Activated CD8-positive, alpha-beta memory T cell treated with anti-CD3 and anti-CD28 coated beads, Interleukin-2, amount 10 ng/mL, durations not matched to agents 7 days and 5 days (primary cell): ENCODE measurements around the gene SLC9A5. TPM values are rescaled to one million over a fixed set of nuclear protein-coding genes. Genes with fewer than 3 reads are reported as not detected.

Experiments
- ATAC-seq: fragments of 150-1000 bp; cut with Tn5 transposase; one replicate; pipeline ENCODE4 v1.10.0; 2021; ENCODE audit warnings: moderate library complexity
- CTCF ChIA-PET: fragments of 350-600 bp; sonication (Branson Sonifier 250); formaldehyde crosslinking; loops from one replicate; lab custom pipeline; 2021; ENCODE audit warnings: antibody characterized with exemption; lab: Charles Lee
- DNase-seq: peaks from one replicate; pipeline ENCODE4 v3.0.0-alpha.2; 2020
- H3K27ac Mint-ChIP-seq: one replicate; pipeline ENCODE4 v1.8.0; 2021; ENCODE audit warnings: mild to moderate bottlenecking, mixed read lengths
- H3K27me3 Mint-ChIP-seq: one replicate; pipeline ENCODE4 v1.8.0; 2021; ENCODE audit warnings: mixed read lengths
- H3K36me3 Mint-ChIP-seq: one replicate; pipeline ENCODE4 v1.8.0; 2021; ENCODE audit warnings: mild to moderate bottlenecking, mixed read lengths
- H3K4me1 Mint-ChIP-seq: one replicate; pipeline ENCODE4 v1.8.0; 2021; ENCODE audit warnings: mixed read lengths
- H3K4me3 Mint-ChIP-seq: one replicate; pipeline ENCODE4 v1.8.0; 2021; ENCODE audit warnings: mild to moderate bottlenecking, moderate library complexity, mixed read lengths
- H3K9me3 Mint-ChIP-seq: one replicate; pipeline ENCODE4 v1.8.0; 2022; ENCODE audit warnings: low read depth, mixed read lengths
- total RNA-seq, 2 experiments: library from RNA; stranded (reverse); gene quantifications; one replicate each; pipeline ENCODE4 v1.2.3, GENCODE V29; 2021

Gene SLC9A5
- total RNA-seq, 2 experiments from 2014 or later: 5.4 to 6.2 TPM

DNA sequence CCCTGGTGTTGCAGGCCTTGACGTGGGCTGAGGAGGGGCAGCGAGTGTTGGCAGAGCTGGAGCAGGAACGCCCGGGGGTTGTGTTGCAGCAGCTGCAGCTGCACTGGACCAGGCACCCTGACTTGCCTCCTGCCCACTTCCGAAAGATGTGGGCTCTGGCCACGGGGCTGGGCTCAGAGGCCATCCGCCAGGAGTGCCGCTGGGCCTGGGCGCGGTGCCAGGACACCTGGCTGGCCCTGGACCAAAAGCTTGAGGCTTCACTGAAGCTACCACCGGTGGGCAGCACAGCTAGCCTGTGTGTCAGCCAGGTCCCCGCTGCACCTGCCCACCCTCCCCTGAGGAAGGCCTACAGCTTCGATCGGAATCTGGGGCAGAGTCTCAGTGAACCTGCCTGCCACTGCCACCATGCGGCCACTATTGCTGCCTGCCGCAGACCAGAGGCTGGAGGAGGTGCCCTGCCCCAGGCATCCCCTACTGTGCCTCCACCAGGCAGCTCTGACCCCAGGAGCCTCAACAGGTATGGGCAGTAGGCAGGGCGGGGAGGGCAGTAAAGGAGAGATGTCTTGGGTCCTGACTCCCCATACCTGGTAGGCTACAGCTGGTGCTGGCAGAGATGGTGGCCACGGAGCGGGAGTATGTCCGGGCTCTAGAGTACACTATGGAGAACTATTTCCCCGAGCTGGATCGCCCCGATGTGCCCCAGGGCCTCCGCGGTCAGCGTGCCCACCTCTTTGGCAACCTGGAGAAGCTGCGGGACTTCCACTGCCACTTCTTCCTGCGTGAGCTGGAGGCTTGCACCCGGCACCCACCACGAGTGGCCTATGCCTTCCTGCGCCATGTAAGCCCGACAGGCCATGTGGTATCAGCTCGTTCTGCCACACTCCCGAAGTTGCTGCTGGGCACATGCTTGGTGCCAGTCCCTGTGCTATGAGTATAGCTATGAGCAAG is 36.2 kb downstream of the SLC9A5 start:
- CTCF ChIA-PET: interaction anchor here (0.9 to 2.2 kb wide), 7 partner anchors 35 to 267 kb away, joined by 3 to 5 read pairs (median 3); partner anchors contain the start of genes KCTD19 and LRRC36
- Mint-ChIP-seq H3K27ac (no peak overlapping the region), H3K27me3 (no peaks in the 10 kb centered on the region), H3K4me1 (peaks cover 7% of the 10 kb centered on the region), H3K9me3 (no peaks in the 10 kb centered on the region), H3K36me3 (no peaks in the 10 kb centered on the region), H3K4me3 (no peak overlapping the region)
- no peak for DNase-seq
- no peak for ATAC-seq

DNA sequence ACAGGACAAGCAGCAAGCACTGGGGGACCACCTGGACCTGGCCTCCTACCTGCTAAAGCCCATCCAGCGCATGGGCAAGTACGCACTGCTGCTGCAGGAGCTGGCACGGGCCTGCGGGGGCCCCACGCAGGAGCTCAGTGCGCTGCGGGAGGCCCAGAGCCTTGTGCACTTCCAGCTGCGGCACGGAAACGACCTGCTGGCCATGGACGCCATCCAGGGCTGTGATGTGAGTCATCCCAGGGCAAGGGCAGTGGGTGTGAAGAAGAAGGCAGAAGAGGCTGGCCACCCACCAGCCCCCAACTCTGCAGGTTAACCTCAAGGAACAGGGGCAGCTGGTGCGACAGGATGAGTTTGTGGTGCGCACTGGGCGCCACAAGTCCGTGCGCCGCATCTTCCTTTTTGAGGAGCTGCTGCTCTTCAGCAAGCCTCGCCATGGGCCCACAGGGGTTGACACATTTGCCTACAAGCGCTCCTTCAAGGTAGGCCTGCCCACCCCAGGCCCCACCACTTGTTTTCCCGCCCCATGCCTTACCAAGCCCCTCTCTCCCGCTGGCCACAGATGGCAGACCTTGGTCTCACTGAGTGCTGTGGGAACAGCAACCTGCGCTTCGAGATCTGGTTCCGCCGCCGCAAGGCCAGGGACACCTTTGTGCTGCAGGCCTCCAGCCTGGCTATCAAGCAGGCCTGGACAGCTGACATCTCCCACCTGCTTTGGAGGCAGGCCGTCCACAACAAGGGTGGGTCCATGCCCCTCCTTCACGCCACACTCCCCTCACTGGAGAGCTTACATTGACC is 37.9 kb downstream of the SLC9A5 start:
- Mint-ChIP-seq H3K27ac (no peak overlapping the region), H3K36me3 (no peaks in the 10 kb centered on the region), H3K27me3 (no peaks in the 10 kb centered on the region), H3K4me3 (no peak overlapping the region), H3K9me3 (no peaks in the 10 kb centered on the region), H3K4me1 (peaks cover 15% of the 10 kb centered on the region)
- DNase-seq (no peak), ATAC-seq (no peak)
- CTCF ChIA-PET: interaction anchor here (0.6 to 2.2 kb wide), 7 partner anchors 8 to 341 kb away, joined by 3 to 5 read pairs (median 4); partner anchors contain the start of genes KCTD19 and LRRC36

DNA sequence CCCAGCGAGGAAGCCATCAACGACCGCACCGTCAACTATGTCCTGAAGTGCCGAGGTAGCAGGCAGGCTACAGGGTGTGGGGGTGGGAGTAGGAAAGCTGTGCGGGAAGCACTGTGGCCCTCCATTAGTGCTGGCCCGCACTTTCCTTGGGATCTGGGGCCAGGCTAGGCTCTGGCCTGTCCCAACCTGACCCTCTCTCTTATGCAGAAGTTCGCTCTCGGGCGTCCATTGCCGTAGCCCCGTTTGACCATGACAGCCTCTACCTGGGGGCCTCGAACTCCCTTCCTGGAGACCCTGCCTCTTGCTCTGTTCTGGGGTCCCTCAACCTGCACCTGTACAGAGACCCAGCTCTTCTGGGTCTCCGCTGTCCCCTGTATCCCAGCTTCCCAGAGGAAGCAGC is 39.2 kb downstream of the SLC9A5 start:
- H3K4me1 Mint-ChIP-seq: peaks cover 15% of the 10 kb centered on the region
- CTCF ChIA-PET: interaction anchor here (0.5 to 1.9 kb wide), 4 partner anchors 10 to 1467 kb away, joined by 3 to 6 read pairs (median 4); partner anchors contain the start of genes KCTD19 and LRRC36
- no peaks in the 10 kb centered on the region for H3K36me3 Mint-ChIP-seq
- H3K27ac Mint-ChIP-seq: no peak overlapping the region
- DNase-seq (no peak), ATAC-seq (no peak)
- no peaks in the 10 kb centered on the region for H3K27me3 Mint-ChIP-seq
- no peak overlapping the region for H3K4me3 Mint-ChIP-seq
- no peaks in the 10 kb centered on the region for H3K9me3 Mint-ChIP-seq

DNA sequence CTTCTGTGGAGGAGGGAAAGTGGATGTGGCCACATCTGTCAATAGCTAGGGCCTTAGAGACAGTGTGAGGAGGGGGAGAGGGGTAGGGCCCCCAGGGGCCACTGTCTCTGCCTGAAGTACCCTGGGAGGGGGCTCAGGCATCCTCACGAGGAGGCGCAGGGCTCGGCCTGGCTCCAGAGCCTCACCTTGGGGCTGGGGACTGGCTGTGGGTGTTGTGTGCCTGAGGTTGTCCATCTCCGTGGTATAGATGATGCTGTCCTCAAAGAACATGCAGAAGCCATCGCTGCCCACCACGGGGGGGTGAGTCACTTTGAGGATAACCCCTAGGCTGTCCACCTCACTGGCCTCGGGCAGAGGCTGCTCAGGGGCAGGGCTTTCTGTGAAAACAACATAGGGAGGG is 42.7 kb downstream of the SLC9A5 start:
- H3K4me1 Mint-ChIP-seq: peaks cover 19% of the 10 kb centered on the region
- H3K4me3 Mint-ChIP-seq: no peak overlapping the region
- no peaks in the 10 kb centered on the region for H3K36me3 Mint-ChIP-seq
- CTCF ChIA-PET: interaction anchor here (0.9 kb wide), 1 partner anchor 130 kb away, joined by 3 read pairs; no protein-coding TSS in a partner anchor
- ATAC-seq (no peak), DNase-seq (no peak)
- no peaks in the 10 kb centered on the region for H3K9me3 Mint-ChIP-seq
- H3K27ac Mint-ChIP-seq: no peak overlapping the region
- H3K27me3 Mint-ChIP-seq: no peaks in the 10 kb centered on the region

DNA sequence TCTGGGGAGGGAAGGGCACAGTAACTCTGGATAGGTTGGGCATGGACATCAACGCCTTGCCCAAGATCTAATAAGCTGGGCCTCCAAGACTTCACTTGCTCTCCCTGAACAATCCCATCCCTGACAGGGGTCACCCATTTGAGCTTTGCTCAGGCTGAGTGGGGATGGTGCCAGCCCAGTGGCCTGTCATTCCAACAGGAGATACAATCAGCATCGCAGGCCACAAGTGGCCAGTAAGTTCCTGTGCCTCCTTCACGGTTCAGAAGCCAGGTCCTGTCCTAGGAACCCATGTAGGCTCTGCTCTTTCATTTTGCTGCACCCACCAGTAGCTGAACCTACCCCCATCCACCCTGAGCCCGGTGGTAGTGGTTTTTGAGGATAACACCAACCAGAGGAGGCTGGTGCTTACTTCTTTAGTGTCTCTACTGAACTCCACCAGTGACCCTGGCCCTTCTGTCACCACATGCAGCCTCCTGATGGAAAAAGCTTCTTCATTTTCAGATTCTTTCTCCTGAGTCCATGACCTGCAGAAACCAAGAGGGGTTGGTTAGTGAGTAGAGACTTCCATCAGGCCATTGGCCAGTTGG is 45.5 kb downstream of the SLC9A5 start:
- Mint-ChIP-seq H3K4me1 (peaks cover 19% of the 10 kb centered on the region), H3K27ac (peak overlapping the region; percentile 11), H3K36me3 (no peaks in the 10 kb centered on the region), H3K4me3 (no peak overlapping the region), H3K9me3 (no peaks in the 10 kb centered on the region), H3K27me3 (peaks cover 3% of the 10 kb centered on the region)
- CTCF ChIA-PET: interaction anchor here (0.8 to 1.0 kb wide), 2 partner anchors 44 to 122 kb away, joined by 3 to 4 read pairs; partner anchors contain the start of gene ZDHHC1
- ATAC-seq (no peak), DNase-seq (no peak)

DNA sequence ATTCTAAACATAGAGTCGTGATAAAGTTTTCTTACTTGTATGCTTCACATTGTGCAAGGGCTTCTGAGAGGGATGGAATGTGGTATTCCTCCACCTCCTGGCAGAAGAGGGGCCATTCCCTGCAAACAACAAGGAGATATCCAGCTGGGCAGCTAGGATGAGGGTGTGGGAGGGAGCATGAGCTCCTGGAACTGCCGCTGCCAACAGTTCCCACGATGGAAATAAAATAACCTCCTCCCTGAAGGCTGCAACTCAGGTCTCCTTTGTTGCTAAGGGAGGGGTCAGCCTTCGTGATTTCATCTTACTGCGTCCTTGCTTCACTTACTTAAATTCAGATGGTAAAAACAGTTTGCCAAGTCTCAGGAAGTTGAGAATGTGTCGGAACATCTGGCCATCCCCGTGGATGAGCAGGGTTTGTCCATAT is 46.2 kb downstream of the SLC9A5 start:
- Mint-ChIP-seq H3K4me1 (peaks cover 13% of the 10 kb centered on the region), H3K9me3 (no peaks in the 10 kb centered on the region), H3K4me3 (no peak overlapping the region), H3K36me3 (no peaks in the 10 kb centered on the region), H3K27ac (no peak overlapping the region), H3K27me3 (peaks cover 3% of the 10 kb centered on the region)
- ATAC-seq (no peak), DNase-seq (no peak)
- CTCF ChIA-PET: interaction anchor here (0.8 kb wide), 1 partner anchor 44 kb away, joined by 4 read pairs; no protein-coding TSS in a partner anchor

DNA sequence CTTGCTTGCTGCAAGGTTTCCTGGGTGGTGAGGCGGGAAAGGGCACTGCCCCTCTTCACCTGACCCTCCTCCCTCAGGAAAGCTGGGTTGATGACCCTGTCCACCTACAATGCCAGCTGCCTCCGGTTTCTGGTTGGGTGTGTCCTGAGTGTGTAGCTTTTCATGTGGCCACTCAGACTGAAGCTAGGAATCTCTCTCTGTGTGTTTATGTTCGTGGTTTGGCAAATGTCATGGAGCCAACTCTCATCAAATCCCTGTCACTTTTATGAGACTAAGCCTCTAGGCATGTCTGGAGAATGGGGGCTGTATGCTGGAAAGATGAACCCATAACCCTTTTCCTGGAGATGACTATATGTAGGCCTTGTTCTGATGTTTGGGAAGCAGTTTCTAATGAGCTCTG is 47.6 kb downstream of the SLC9A5 start:
- DNase-seq (no peak), ATAC-seq (no peak)
- Mint-ChIP-seq H3K27ac (no peak overlapping the region), H3K4me1 (peaks cover 4% of the 10 kb centered on the region), H3K27me3 (peaks cover 3% of the 10 kb centered on the region), H3K9me3 (no peaks in the 10 kb centered on the region), H3K36me3 (no peaks in the 10 kb centered on the region), H3K4me3 (no peak overlapping the region)
- CTCF ChIA-PET: interaction anchor here (0.9 to 1.5 kb wide), 4 partner anchors 10 to 103 kb away, joined by 3 to 5 read pairs (median 4); partner anchors contain the start of gene PLEKHG4

DNA sequence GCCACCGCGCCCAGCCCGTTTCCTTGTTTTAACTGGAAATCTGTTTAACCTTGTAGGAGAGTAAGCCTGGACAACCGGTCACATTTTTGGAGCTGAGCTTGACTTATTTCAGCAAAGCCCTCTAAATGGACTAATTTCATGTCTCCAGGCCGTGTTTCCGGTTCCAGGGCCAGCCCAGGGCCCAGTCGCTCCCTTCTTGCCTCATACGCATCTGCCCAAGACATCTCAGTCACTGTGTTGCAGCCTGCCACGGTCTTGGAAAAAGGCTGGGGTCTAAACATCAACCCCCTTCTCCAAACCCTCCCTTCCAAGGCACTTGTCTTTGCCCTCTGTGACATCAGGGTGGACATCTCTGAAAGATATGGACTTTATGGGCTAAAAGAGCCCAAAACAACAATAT is 49.5 kb downstream of the SLC9A5 start:
- Mint-ChIP-seq H3K27me3 (peaks cover 3% of the 10 kb centered on the region), H3K9me3 (no peaks in the 10 kb centered on the region), H3K36me3 (no peaks in the 10 kb centered on the region), H3K27ac (no peak overlapping the region), H3K4me3 (no peak overlapping the region), H3K4me1 (peaks cover 4% of the 10 kb centered on the region)
- ATAC-seq (no peak), DNase-seq (no peak)
- CTCF ChIA-PET: no interaction called here

DNA sequence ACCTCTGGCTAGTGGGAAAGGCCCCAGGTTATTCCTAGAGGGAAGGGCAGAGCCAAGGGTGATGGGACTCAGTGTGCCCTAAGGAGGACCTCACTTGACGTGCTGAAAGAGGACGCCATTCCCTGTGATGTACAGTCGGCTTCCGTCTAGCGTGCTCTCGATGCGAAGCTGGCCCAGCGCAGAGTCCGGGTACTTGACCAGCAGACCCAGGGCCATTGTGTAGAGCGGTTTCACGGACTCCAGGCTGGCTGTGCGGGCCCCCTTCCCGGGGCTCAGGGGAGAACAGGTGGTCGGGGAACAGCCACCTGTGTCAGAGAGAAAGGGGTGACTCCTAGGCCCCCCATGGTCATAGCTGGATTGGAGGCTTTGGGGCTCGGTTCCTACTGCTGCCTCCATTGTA is 50.5 kb downstream of the SLC9A5 start:
- Mint-ChIP-seq H3K4me3 (no peak overlapping the region), H3K27me3 (peaks cover 3% of the 10 kb centered on the region), H3K27ac (no peak overlapping the region), H3K36me3 (no peaks in the 10 kb centered on the region), H3K9me3 (no peaks in the 10 kb centered on the region), H3K4me1 (peaks cover 4% of the 10 kb centered on the region)
- no peak for DNase-seq
- no peak for ATAC-seq
- CTCF ChIA-PET: no interaction called here

DNA sequence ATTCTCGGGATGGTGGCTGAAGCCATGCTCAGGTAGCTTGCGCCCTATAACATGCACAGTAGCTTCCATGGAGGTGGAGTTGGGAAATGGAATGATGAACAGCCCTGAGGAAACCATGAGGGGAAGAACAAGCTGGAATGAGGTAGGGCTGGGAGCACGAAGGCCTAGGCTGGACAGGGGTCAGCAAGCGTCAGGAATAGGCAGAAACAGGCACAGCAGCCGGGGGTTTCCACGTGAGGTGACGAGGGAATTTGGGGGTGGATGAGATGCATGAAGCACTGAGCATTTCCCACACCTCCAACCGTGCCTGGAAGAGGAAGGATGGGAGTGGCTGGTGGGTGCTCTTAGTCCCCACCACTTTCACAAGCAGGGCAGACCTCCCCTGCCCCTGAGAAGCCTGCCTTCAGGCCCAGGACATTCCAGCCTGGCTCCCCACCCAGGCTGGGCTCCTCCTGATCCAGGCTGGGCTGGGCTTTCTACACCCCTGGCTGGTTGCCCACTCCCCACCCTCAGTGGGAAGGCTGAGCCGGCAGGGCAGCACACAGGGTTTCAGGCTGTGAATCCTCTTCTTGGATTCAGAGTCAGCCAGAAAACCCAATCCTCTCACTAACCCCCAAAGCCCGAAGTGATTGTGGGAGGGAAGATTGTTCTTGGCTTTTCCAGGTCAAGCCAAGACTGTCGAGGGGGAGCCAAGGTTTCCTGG is 52.5 kb downstream of the SLC9A5 start:
- H3K4me1 Mint-ChIP-seq: no peaks in the 10 kb centered on the region

DNA sequence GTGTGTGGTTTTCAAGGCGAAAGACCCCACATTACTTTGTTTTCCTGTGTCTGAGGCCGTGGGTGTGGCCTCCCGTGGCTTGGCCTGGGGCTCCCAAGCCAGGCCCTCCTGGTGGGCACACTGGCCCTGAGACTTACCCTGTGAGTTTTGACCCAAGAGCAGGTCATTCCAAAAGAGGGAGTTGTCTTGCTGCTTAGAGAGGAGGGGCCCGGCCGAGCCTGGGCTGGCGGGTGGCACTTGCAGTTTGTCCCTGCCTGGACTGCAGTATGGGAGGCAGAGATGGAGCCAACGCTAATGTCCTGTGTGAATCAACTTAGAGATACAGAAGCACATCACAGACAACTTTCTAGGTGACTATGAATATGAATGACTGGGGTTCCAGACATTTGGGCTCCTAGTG is 53.3 kb downstream of the SLC9A5 start:
- DNase-seq (no peak), ATAC-seq (no peak)
- no peaks in the 10 kb centered on the region for H3K36me3 Mint-ChIP-seq
- H3K27ac Mint-ChIP-seq: no peak overlapping the region
- no peak overlapping the region for H3K4me3 Mint-ChIP-seq
- no peaks in the 10 kb centered on the region for H3K9me3 Mint-ChIP-seq
- H3K27me3 Mint-ChIP-seq: peaks cover 3% of the 10 kb centered on the region
- CTCF ChIA-PET: no interaction called here
- H3K4me1 Mint-ChIP-seq: no peaks in the 10 kb centered on the region

More for the DNA sequence above, 52.5 kb downstream of the SLC9A5 start:
- ATAC-seq (no peak), DNase-seq (no peak)
- no peak overlapping the region for H3K27ac Mint-ChIP-seq
- CTCF ChIA-PET: no interaction called here
- no peak overlapping the region for H3K4me3 Mint-ChIP-seq
- H3K9me3 Mint-ChIP-seq: no peaks in the 10 kb centered on the region
- no peaks in the 10 kb centered on the region for H3K36me3 Mint-ChIP-seq
- H3K27me3 Mint-ChIP-seq: peaks cover 3% of the 10 kb centered on the region

DNA sequence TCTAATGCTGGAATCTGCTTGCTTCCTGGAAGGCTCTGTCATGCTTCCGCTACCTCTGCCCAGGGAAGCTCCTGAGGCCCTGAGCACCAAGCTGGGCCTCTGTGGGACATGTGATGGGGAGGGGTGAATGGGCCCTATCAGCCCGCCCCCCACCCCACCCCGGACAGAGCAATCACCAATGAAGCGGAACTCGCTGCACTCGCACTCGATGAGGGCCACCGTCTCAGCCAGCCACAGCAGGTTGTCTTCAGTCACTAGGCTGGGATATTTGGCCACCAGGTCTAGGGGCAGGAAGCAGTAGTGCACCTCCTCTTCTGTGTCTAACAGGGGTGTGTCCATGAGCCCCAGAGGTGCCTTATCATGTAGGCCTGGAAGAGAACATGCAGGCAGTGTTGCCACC is 54.2 kb downstream of the SLC9A5 start:
- Mint-ChIP-seq H3K9me3 (no peaks in the 10 kb centered on the region), H3K4me1 (no peaks in the 10 kb centered on the region), H3K27me3 (no peaks in the 10 kb centered on the region), H3K4me3 (no peak overlapping the region), H3K27ac (no peak overlapping the region), H3K36me3 (no peaks in the 10 kb centered on the region)
- CTCF ChIA-PET: no interaction called here
- ATAC-seq (no peak), DNase-seq (no peak)
